Suppressor macrophage treated with lipopolysaccharide for 4 hours (primary cell): ENCODE results near the gene EEF1E1.

Experiments used
- DNase-seq: peaks from one replicate; pipeline ENCODE4 v3.0.0-alpha.2; 2020

The EEF1E1 gene

GRCh38 chr6:8087870-8088754 is 14.2 kb downstream of the EEF1E1 start:
- DNase-seq: no peak

GRCh38 chr6:8086755-8087306 is 15.5 kb downstream of the EEF1E1 start:
- DNase-seq: no peak

- DNase-seq: peak; percentile 68
Measured at GRCh38 chr6:8085053-8085511, 17.3 kb downstream of the EEF1E1 start.

- DNase-seq: no peak
Measured at GRCh38 chr6:8084586-8084985, 17.8 kb downstream of the EEF1E1 start.

- DNase-seq: peak; percentile 73
Measured at GRCh38 chr6:8082954-8083858, 19.1 kb downstream of the EEF1E1 start.

- no peak for DNase-seq
Measured at GRCh38 chr6:8082572-8082953, 19.8 kb downstream of the EEF1E1 start.

- peak; percentile 76 for DNase-seq
Measured at GRCh38 chr6:8080362-8081151, 21.8 kb downstream of the EEF1E1 start.

- no peak for DNase-seq
Measured at GRCh38 chr6:8079126-8079525, 23.2 kb downstream of the EEF1E1 start.

GRCh38 chr6:8077991-8078390 is 24.4 kb downstream of the EEF1E1 start:
- DNase-seq: no peak

- DNase-seq: no peak
Measured at GRCh38 chr6:8075704-8076103, 26.6 kb downstream of the EEF1E1 start.

GRCh38 chr6:8075185-8075584 is 27.2 kb downstream of the EEF1E1 start:
- DNase-seq: no peak

- DNase-seq: no peak
Measured at GRCh38 chr6:8074213-8074612, 28.1 kb downstream of the EEF1E1 start.

GRCh38 chr6:8073758-8074157 is 28.6 kb downstream of the EEF1E1 start:
- no peak for DNase-seq

GRCh38 chr6:8070718-8071117 is 31.6 kb downstream of the EEF1E1 start:
- DNase-seq: no peak

- no peak for DNase-seq
Measured at GRCh38 chr6:8069631-8070284, 32.6 kb downstream of the EEF1E1 start.

GRCh38 chr6:8069151-8069550 is 33.2 kb downstream of the EEF1E1 start:
- no peak for DNase-seq

- DNase-seq: no peak
Measured at GRCh38 chr6:8066108-8066507, 36.2 kb downstream of the EEF1E1 start.

- peak; percentile 28 for DNase-seq
Measured at GRCh38 chr6:8065519-8065911, 36.8 kb downstream of the EEF1E1 start.

GRCh38 chr6:8064638-8065518 is 37.5 kb downstream of the EEF1E1 start:
- no peak for DNase-seq

- peak; percentile 99 for DNase-seq
Measured at GRCh38 chr6:8063761-8064637, 38.3 kb downstream of the EEF1E1 start, which contains the start of gene BLOC1S5. TSS of gene BLOC1S5 (minus strand) at chr6:8064389. CDS start at chr6:8064376, 13 bp downstream.
